ENCODE data around the gene EXD3. TPM values are rescaled to one million over a fixed set of nuclear protein-coding genes. Genes with fewer than 3 reads are reported as not detected.
A peak's percentile ranks its signal among the peaks of the same experiment; 100 is the strongest.

Gene EXD3
- total RNA-seq, 1 donor from 2014 or later, result 12.0 TPM

DNA sequence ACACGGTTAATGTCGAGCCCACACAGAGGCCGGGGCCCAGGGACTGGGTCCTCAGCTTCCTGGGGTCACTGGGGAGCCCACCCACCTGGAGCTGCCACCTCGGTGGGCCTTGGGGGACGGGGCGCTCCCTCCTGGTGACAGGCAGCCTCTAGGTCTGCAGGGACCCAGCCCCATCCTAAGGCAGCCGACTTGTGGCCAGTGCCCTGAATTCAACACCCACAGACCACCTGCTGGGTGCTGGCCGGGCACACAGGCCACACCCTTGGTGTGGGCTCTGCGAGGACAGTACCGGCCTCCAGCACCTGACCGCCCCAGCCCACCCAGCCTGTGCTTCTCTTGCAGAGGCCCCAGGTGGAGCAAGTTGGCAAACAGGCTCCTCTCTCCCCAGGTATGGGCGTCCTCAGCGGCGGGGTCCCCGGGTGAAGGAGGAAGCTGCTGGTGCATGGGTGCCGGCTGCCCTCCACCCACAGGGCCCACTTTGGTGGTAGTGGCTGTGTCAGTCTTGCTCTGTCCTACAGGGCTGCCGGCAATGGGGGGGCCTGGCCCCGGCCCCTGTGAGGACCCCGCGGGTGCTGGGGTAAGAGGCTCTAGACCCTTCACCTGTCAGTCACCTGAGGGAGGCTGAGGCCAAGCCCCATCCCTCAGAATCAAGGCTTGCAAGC, 9.9 kb upstream of the EXD3 start:
- no peak for DNase-seq (ENCODE audit: low spot score)

DNA sequence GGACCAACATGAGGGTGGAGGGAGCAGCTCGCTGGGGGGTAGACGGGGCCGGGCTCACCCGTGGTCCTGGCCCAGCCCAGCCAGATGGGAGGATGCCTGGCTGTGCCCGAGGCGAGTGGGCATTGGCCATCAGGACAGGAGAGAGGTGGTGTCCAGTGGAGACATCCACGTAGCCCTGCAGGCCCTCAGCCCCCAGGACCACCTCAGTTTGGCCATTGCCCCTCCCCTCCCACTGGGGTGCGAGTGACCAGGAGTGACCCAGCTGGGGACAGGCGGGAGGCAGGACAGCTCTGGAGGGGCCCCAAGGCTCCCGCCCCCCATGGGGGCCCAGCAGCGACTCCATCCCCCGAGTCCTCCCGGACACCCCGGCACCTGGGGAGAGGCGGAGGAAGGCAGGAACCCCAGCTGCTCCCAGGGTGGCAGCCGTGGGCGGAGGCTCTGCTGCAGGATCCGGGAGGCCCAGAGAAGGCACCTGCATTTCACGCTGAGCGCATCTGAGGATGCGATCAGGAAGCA, 8.5 kb upstream of the EXD3 start:
- DNase-seq (ENCODE audit: low spot score), result no peak

DNA sequence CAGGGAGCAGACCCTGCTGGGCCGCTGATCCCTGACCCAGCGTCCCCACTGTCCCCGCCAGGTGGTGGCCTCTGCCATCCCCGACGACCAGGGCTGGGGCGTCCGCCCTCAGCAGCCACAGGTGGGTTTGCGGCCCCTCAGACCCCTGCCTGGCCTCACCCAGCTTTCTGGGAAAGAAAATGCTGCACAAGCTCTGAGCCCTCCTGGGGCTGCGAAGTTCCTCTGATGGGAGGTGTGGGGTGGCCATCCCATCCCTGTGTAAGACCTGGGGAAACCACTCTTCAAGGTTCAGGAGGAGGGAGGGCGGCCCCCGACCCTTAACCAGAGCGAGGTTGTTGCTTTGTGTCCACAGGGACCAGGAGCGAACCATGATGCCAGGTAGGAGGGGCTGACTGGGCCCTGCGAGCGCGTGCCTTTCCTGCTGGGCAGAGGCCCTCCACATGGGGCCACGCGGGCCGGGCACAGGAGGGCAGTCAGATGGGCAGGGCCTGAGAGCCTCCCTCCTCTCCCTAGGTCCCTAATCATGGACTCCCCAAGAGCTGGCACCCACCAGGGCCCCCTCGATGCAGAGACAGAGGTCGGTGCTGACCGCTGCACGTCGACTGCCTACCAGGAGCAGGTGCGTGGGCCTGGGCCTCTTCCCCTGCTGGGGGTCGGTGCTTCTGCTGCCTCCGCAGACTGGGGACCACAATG, 7.9 kb upstream of the EXD3 start:
- no peak for DNase-seq (ENCODE audit: low spot score)

DNA sequence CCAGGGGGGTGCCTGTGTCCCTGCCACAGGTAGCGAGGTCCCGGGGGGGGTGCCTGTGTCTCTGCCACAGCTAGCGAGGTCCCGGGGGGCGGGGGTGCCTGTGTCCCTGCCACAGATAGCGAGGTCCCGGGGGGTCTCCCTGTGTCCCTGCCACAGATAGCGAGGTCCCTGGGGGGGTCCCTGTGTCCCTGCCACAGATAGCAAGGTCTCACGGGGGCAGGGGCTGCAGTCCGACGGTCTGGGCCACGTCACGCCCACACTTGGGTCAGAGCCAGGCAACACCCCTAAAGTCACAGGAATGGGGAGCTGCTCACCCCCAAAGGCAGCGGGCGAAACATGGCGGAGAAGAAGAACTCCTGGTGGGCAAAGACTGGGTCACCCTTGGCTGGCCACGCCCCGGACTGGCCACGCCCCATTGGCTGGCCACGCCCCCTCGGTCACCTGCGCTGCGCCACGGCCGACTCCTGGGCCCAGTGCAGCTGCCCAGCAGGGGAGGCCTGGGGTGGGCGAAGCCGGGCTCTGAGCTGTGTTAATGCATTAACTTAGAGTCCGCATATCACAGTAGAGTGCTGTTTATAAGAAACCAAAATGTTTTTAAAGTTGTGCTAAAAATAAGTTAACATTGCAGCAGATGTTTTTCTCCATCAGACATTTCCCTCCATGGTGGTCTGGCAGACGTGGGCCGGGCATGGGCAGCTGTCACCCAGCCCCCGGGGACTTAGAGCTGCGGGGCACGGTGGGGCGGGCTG, 7.2 kb upstream of the EXD3 start:
- no peak for DNase-seq (ENCODE audit: low spot score)

DNA sequence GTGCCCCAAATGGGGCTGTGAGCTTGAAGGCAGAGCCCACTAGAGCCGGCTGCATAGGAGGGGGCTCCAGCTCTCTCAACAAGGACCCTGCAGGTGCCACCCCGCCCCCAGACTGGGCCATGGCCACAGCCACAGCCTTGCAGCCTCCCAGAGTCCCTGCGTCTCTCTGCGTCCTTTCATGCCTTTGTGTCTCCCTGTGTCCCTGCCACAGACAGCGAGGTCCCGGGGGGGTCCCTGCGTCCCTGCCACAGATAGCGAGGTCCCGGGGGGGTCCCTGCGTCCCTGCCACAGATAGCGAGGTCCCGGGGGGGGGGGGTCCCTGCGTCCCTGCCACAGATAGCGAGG, 6.6 kb upstream of the EXD3 start:
- no peak for DNase-seq (ENCODE audit: low spot score)

DNA sequence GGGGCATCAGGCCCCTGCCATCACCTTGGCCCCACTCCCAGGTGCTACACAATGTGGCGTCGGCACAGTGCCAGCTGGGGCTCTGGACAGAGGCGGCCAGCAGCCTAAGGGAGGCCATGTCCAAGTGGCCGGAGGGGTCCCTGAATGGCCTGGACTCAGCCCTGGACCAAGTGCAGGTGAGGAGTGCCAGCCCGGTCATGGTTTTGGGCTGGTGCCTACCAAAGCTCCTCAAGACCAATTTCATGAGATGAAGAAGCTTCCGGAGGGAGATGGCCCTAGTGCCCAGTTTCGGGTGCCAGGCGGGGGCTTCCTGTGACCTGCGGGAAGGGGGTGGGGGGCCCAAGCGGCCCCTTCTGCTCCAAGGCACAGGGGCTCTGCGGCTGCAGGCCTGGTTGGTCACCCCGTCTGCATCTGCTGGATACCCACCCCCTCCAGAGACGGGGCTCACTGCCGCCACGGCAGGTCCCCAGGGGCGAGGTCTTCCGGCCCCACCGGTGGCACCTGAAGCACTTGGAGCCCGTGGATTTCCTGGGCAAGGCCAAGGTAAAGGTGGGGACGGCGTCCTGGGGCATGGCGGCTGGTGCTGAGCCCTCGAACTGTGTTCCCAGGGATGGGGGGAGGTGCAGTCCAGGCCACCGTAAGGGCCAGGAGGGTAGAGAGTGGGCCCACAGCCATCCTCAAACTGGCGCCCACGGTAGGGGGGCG, 6.0 kb upstream of the EXD3 start:
- DNase-seq (ENCODE audit: low spot score), result no peak

DNA sequence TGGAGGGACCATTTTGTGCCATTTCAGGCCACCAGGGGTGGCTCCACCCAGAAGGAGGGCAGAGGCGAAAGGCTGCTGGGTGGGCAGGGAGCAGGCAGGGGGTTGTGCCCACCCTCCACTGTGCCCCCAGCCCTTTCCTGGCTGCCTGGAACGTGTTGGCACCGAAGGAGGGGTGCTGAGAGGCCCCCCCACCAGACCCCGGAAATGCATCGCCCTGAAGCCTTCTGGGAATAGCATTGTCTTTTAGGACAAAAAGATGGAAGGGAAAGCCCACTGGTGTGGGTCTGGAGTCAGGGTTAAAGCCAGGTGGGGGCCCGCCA, 5.3 kb upstream of the EXD3 start:
- no peak for DNase-seq (ENCODE audit: low spot score)

DNA sequence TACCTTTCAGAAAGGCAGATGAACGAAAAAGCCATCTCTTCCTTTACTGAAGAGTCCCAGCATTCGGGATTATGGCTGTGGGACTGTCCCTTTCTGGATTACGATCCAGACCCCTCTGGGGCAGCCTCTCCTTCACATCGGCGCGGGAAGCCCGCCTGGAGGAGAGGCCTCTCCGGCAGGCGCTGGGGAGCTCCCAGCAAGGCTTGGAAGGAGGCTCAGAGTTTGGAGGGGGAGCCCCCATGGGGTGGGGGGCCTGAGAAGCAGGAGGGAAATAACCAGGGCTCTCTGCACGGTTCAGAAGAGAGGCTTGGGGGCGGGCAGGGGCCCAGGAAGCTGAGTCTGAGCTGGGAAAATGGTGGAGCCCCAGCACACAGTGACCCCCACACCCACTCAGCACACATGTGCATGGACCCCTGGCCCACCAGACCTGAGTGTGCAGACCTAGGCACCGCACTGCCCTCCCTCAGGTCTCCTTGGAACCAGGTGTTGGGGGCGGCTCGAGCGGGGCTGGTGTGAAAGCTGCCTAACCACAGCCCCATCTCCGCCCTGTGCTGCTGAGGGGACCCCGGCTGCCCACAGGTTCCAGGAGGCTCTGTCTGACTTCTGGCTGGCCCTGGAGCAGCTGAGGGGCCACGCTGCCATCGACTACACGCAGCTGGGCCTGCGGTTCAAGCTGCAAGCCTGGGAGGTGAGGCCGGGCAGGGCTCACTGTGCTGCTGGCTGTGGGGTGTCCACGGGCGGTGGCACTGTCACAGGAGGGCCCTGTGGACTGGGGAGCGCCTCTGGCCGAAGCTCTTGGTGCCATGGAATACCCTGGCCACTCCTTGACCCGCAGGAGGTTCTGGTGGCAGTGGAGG, 4.7 kb upstream of the EXD3 start:
- no peak for DNase-seq (ENCODE audit: low spot score)

DNA sequence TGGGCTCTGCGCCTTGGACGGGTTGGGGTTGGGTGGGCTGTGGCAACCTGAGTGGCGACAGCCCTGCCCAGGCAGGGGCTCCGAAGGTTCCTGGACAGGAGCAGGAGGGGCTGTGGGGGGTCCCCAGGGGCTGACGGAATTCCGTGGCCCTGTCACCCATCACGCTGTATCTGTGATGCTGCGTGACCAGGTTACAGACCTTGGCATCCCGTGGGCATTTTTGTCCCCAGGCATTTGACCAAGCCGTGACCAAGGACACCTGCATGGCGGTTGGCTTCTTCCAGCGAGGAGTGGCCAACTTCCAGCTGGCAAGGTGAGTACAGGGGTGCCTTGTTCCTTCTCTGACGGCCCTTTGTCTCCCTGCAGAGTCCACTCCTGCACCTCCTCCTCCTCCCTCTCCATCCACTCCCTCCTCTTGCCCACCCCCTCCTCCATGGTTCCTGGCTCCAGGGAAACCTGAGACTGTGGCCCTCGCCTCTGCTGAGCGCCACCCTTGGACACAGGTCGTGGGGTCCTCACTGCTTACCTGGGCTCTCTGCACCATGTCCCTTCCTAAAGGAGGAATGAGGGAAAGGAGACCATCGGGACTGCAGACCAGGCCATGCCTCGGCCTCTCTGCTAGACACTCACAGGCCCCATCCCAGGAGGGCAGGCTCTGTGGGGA, 3.2 kb upstream of the EXD3 start:
- DNase-seq (ENCODE audit: low spot score), result no peak

DNA sequence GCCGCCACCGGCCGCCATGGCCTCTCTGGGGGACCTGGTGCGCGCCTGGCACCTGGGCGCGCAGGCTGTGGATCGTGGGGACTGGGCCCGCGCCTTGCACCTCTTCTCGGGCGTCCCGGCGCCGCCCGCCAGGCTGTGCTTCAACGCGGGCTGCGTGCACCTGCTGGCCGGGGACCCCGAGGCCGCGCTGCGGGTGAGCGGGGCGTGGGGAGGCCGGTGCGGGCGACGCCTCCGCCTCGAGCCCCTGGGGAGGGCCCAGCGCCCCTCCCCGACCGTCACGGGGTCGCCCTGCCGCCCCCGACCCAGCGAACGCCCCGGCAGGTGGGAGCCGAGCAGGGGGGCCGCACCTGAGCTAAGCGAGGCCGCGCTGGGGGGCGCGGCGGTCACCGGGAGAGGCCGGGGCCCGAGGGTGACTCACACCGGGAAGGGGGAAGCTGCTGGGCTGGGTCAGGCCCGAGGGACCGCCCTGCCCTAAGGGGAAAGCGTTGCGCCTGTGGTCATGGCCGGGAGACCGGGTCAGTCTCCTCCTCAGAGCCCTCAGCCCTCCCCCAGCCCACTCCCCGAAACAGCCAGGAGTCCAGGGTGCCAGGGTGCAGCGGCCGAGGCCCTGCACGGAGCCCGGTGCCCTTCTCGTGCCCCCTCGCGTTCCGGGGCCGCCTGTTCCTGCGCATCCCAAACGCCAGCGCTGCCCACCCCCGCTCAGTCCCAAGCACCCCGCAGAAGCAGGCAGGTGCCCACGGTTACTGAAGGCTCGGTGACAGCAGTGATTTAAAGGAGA, 741 bp upstream of the EXD3 start:
- peak; percentile 24 for DNase-seq (ENCODE audit: low spot score)

DNA sequence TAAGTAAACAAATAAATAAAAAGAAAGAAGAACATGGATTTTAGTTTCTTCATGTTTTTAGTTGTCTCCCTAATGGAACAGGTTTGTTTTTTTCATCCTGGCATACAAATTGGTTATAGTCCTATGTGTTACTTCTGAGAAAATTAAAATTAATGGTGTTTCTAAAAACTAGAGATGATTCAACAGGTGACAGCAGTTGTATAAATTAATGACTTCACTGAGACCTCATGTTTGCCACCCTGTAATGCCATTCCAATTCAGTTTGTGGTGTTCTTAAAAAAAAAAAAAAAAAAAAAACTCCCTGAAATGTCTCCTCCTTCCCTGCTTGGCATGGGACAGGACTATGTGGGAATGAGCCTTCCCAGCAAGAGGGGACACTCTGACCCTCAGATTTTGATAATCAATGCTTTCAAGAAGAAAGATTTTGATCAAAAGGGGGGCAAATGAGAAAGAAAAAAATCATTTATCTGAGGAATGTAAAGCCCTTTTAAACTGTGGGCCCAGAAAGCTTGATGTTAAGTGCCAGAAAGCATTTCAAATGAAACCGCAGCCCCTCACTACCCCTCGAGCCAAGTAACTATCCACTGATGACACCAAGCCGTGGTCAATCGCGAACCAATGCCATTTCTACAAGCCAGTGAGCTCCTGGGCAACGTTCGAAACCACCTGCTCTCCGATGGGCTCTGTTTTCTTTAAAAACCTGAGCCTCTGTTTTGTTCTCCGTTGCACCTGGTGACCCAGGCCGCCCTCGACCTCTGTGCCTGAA, 941 bp downstream of the EXD3 start:
- DNase-seq (ENCODE audit: low spot score), result no peak

DNA sequence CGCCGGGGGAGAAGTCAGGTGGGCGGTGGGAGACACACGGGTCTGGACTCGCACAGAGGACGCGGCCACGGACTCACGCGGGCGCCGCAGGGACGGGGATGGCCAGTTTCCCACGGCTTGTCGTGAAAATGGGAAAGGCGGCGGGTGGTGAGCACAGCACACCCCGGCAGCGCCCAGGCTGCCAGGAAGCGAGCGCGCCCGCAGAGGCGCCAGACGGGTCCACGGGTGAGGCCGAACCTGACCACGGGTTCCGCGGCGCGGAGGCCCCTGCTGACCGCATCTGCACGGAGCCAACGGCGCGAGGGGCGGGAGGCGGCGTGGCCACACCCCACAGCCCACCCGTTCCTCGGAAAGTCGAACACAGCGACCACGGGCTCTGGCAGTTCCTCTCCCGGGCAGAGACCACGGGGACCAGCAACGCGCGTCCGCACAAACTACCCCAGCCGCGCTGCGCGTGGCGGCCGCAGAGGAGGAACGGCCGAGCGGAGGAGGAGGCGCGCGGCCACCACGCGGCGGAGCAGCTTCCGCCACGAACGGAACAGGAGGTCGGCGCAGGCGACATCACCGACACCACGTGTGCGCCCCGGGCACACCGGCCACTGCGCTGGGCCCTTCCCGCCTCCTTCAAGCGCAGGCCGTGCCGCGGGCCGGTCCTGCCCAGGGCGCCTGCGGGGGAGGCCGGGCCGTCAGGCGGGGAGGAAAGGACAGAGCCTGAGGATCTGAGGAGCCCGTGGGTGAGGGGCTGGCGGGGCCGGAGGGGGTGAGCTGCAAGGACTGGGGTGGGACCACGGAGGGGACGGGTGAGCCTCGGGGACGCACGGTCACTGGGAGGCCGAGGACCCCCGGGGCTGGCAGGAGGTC, 5.6 kb downstream of the EXD3 start:
- DNase-seq (ENCODE audit: low spot score), result no peak

DNA sequence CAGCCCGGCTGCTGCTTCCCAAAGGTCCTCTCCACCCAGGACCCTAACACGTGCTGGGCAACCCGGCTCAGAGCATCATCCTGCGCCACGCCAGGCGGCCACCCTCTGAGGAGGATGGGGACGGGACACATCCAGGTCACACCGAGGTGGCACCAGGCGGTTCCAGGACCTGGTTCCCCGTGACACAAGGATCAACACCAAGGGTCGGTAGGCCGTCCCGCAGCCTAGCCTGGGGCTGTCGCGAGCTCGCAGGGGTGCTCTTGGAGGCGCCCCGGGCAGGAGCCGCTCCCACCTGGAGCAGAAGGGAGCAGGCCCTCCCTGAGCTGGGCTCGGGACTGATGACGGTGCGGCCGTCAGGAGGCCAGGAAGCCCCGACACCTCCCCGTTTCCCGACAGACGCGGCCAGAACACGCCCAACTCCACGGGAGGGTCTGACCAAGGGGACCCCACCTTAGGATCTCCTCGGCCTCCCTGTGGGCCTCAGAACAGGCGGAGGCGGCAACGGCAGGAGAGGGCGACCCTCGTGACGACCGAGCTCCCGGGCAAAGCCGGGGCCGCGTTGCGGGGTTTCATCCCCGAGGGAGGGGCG, 6.3 kb downstream of the EXD3 start:
- no peak for DNase-seq (ENCODE audit: low spot score)

DNA sequence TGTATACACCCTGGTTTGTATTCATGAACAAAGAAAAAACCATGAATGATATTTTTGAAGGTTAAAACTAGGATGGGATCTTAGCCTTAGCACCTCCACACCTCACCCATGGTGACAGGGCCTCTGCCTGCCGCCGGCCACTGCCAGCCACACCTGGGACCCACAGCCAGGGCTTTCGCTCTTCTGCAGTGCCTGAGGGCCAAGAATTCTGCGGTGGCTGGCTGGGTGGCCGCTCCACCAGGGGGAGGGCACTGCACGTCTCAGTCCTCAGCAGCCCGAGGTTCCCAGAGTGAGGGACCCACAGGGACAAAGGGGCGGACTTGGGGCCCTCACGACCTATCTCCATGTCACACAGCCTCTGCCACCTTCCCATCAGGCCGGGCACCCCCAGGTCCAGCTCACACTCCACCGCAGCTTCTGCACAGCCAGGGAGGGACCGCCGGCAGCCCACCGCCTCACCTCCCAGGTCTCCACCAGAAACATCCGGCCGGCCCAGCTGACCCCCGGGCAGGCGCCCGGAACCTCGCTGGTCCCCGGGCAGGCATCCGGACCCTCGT, 6.9 kb downstream of the EXD3 start:
- no peak for DNase-seq (ENCODE audit: low spot score)

DNA sequence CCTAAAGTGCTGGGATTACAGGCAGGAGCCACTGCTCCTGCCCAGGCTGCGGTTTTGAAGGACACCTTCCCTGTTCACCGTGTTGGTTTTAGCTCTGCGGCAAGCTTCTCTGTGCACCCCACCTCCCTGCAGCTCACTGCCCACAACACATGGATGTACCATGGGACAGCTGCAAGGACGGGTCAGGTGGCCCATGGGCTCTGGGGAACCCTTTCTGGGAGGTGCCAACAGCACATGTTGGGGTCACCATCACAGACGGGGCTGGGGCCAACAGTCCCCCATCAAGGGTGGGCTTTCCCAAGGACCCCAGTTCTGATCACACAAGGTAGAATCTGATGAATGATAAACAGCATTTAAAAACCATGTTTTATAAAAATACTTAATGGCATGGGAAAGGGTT, 7.5 kb downstream of the EXD3 start:
- no peak for DNase-seq (ENCODE audit: low spot score)

DNA sequence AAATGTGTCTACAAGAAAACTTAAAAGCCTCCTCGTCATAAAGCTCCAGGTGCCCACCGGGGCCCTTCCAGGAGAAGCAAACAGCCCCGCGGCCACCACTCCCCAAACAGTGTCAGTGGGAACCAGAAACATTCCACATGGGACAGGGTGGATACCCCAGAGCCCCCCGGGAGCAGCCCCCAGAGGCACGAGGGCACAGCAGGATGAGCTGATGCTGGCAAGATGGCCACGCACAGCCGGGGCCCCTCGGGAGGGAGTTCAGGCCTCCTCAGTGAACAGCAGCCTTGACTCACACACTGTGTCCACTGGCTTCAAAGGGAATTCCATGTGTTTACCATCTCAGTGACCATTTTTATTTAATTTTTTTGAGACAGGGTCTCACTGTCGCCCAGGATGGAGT, 10.5 kb downstream of the EXD3 start:
- DNase-seq (ENCODE audit: low spot score), result no peak

DNA sequence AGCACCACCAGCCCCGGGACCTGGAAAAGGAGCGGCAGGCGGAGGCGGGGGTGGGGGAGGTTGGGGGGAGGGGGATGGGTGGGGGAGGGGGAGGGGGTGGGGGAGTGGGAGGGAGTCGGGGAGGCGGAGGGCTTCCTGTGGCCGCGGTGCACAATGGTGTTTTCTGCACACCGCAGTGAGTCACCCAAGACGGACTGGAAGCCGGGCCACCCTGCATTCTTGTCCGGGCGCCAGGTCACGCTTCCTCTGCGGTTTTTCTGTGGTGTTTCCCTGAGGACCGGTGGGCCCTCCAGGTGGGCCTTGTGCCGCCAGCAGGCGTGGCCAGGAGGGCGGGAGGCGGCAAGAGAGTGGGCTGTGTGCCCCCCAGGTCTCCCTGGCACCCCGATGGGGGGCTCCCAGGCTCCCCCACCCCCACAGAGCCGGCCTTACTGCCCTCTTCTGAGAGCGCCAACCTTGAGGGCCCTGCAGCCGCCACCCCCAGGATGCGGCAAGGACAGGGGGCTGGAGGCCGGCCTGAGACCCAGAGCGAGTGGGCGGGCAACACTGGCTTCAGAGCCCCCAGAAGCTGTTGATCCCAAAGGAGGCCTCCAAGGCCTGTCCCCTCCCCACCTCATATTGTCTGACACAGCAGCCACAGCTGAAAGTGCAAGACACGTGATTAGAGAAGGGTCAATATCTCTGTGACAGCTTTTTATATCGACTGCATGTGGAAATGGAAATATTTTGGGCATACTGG, 11.1 kb downstream of the EXD3 start:
- DNase-seq (ENCODE audit: low spot score), result peak; percentile 19

Data from umbilical cord (tissue), 2 donors.